Activated T-helper 9 cell treated with anti-CD3 and anti-CD28 coated beads, Interleukin-2, amount 50 U/mL, for 16 hours (primary cell): ENCODE data around the gene AIF1.

ENCODE experiments used
- DNase-seq: peaks from one replicate; pipeline ENCODE4 v3.0.0-alpha.2; 2020; ENCODE audit warnings: low read depth

Gene AIF1

GRCh38 chr6:31614684-31615578 lies at the start of gene AIF1:
AIF1 (plus strand) TSS chr6:31615234; CDS start chr6:31615330, 96 bp downstream.
- DNase-seq: no peak

GRCh38 chr6:31567531-31568370 lies 47.3 kb upstream of the AIF1 start:
- no peak for DNase-seq

- peak; percentile 61 for DNase-seq
Measured at GRCh38 chr6:31568537-31568961, 46.5 kb upstream of the AIF1 start.

GRCh38 chr6:31569861-31570536 lies 45.0 kb upstream of the AIF1 start:
- DNase-seq: no peak

GRCh38 chr6:31572041-31572911 lies 42.8 kb upstream of the AIF1 start, which contains the start of gene LTA:
LTA (plus strand) TSS chr6:31572289; CDS start chr6:31572743, 454 bp downstream.
- peak; percentile 72 for DNase-seq

- DNase-seq: no peak
Measured at GRCh38 chr6:31573239-31574105, 41.6 kb upstream of the AIF1 start.

- no peak for DNase-seq
Measured at GRCh38 chr6:31574106-31575061, 40.6 kb upstream of the AIF1 start.

- DNase-seq: peak; percentile 78
Measured at GRCh38 chr6:31575335-31575901, 39.6 kb upstream of the AIF1 start, which contains the start of gene TNF. TNF (plus strand) TSS chr6:31575565; CDS start chr6:31575742, 177 bp downstream.

GRCh38 chr6:31575952-31576685 lies 38.9 kb upstream of the AIF1 start:
- DNase-seq: no peak

GRCh38 chr6:31576897-31577578 lies 38.0 kb upstream of the AIF1 start:
- no peak for DNase-seq

- no peak for DNase-seq
Measured at GRCh38 chr6:31577579-31577966, 37.5 kb upstream of the AIF1 start.

GRCh38 chr6:31578184-31579118 lies 36.6 kb upstream of the AIF1 start:
- DNase-seq: no peak

GRCh38 chr6:31579119-31579505 lies 35.9 kb upstream of the AIF1 start:
- DNase-seq: no peak

- no peak for DNase-seq
Measured at GRCh38 chr6:31579546-31580437, 35.2 kb upstream of the AIF1 start.

- DNase-seq: no peak
Measured at GRCh38 chr6:31580438-31580740, 34.6 kb upstream of the AIF1 start.
